GM10248 (cell line): ENCODE results near the gene LOXL4.
A peak's percentile ranks its signal among the peaks of the same experiment; 100 is the strongest.

ENCODE experiments used
- CTCF ChIA-PET: fragments of 300-600 bp; sonication (Branson Sonifier 250); formaldehyde crosslinking; extraction: SDS; loops from one replicate; lab custom pipeline; 2021; ENCODE audit warnings: antibody characterized with exemption; lab: Yijun Ruan, JAX
- POLR2A ChIA-PET: fragments of 350-650 bp; sonication (Branson Sonifier 250); formaldehyde crosslinking; extraction: SDS; loops from one replicate; lab custom pipeline; 2020; ENCODE audit warnings: antibody characterized with exemption; lab: Yijun Ruan, JAX
- DNase-seq: peaks from one replicate; pipeline ENCODE4 v3.0.0; 2012; ENCODE audit errors: extremely low spot score
- TF ChIP-seq, protein P1 (sequence below): IDR thresholded peaks from 2 replicates; pipeline ENCODE4 v1.5.1; 2012; ENCODE audit warnings: mild to moderate bottlenecking, low read depth; ENCODE audit errors: extremely low read depth, missing control alignments, control extremely low read depth

Gene LOXL4

DNA sequence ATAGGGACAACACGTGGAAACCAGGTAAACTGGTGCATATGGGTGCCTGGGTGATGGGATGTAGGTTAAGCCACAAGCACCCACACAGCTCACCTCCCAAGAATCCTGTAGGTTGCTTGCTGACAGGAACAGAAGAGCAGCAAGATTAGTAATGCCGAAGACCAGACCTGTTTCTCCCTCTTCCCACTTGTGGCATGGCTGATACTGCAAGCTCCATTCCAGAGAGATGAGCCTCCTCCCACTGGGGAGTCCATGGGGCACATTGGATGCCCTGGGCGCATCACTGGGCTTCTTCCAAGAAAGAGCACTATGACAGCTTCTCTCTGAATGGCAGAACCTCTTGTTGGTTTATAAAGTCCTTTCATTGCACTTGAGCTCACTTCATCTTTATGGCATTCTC is 44.4 kb upstream of the LOXL4 start:
- POLR2A ChIA-PET, result no interaction called here
- no peak for DNase-seq
- CTCF ChIA-PET, result interaction anchor here (0.8 to 1.2 kb wide), 3 partner anchors 9 to 142 kb away, joined by 3 to 4 read pairs (median 3); no protein-coding TSS in a partner anchor
- TF ChIP-seq, protein P1, sequence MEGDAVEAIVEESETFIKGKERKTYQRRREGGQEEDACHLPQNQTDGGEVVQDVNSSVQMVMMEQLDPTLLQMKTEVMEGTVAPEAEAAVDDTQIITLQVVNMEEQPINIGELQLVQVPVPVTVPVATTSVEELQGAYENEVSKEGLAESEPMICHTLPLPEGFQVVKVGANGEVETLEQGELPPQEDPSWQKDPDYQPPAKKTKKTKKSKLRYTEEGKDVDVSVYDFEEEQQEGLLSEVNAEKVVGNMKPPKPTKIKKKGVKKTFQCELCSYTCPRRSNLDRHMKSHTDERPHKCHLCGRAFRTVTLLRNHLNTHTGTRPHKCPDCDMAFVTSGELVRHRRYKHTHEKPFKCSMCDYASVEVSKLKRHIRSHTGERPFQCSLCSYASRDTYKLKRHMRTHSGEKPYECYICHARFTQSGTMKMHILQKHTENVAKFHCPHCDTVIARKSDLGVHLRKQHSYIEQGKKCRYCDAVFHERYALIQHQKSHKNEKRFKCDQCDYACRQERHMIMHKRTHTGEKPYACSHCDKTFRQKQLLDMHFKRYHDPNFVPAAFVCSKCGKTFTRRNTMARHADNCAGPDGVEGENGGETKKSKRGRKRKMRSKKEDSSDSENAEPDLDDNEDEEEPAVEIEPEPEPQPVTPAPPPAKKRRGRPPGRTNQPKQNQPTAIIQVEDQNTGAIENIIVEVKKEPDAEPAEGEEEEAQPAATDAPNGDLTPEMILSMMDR, result no peak

DNA sequence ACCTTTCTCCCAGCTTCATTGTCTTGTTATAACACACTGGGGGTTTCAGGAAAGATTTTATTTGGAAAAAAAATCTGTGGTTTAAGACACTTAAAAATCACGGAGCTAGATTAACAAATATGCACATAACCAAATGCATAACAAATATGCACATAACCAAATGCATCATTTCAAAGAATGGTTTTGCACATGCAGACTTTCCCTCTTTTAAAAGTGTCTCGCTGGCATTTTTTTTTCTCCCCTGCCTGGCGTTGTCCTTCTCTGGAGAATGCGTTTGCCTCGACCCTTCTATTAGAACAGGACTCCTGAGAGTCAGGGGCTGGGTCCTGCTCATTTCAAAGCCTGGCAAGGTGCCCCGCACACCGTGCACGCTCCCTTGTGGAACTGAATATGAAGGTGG is 42.7 kb upstream of the LOXL4 start:
- TF ChIP-seq, protein P1, result no peak
- POLR2A ChIA-PET, result no interaction called here
- CTCF ChIA-PET, result interaction anchor here (1.4 to 3.7 kb wide), 4 partner anchors 14 to 140 kb away, joined by 3 to 31 read pairs (median 5); no protein-coding TSS in a partner anchor
- no peak for DNase-seq

DNA sequence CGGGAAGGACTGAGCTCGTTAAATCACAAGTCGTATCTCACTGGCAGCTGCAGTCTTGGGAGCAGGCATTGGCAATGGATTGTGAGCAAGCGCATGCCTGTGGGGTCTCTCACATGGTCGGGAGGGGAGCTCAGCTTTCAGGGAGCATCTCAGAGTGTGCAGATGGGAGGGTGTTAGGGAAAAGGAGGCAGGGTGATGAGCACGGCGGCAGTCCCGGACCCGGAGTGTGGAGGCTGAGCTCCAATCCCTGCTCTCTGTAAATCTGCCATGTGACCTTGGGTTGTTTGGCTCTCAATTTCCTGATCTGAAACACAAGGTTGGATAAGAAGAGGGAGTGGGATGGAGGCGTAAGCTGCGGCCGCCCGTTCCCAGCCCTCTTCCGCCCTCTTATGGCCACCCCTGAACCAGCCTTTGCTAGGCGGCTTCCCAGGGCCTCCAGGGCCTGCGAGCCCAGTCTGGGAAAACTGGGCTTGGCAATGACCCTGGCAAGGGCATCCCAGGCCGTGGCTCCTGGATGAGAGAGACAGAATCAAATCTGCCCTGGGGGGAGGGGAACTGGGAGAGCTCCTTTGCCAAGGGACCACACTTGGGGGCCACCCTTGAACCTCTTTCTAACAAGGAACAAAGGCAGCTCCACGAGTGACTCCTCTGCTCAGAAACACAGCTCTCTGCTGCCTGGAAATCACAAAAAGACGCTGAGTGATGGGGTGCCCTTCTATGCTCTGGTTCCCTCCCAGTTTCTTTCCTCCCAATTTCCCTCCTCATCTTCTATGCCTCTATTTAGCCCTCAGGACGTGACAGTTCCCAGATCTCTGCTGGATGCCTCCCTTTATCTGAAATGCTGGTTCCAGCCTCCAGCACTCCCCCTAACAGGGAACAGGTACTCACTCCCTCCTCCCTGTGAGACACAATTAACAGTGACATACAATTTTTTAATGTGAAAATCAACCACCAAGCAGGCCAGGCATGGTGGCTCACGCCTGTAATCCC is 41.7 kb upstream of the LOXL4 start:
- ChIA-PET CTCF (interaction anchor here (0.9 to 3.7 kb wide), 21 partner anchors 8 to 1298 kb away, joined by 3 to 31 read pairs (median 4); no protein-coding TSS in a partner anchor), POLR2A (no interaction called here)
- DNase-seq, result peak; percentile 66
- TF ChIP-seq, protein P1, result peak; percentile 73

DNA sequence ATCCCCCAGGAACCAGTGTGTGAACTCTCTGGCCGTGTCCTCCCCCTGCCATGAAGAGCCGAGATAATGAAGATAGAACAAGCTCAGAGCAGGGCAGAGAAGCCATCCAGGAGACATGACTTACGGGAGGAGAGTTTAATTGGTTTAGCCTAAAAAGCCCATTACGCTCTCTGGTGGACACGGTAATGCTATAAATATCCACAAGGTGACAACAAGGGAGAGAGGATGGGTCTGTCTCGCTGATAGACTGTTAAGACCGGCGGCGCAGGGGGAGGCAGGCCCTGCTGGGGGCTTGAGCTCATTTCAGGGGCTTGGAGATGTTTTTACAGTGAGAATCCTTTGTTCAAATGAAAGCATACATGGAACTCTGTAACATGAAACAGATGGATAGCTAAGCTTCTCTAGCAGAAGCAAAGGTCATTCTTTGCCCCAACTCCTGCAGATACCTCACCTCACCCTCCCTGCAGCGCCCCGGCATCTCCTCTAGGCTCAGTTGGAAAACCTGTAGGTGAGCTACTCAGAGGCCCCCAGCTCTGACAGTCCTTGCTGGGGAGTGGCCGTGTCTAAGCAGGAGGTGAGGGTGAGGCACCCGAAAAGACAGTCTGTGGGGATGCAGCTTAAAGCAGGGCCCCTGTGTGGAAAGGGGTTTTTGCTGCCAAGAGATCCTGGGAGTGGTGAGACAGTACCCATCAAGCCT is 40.8 kb upstream of the LOXL4 start:
- CTCF ChIA-PET, result interaction anchor here (0.9 to 3.7 kb wide), 19 partner anchors 9 to 1299 kb away, joined by 3 to 31 read pairs (median 4); no protein-coding TSS in a partner anchor
- POLR2A ChIA-PET, result no interaction called here
- DNase-seq, result no peak

DNA sequence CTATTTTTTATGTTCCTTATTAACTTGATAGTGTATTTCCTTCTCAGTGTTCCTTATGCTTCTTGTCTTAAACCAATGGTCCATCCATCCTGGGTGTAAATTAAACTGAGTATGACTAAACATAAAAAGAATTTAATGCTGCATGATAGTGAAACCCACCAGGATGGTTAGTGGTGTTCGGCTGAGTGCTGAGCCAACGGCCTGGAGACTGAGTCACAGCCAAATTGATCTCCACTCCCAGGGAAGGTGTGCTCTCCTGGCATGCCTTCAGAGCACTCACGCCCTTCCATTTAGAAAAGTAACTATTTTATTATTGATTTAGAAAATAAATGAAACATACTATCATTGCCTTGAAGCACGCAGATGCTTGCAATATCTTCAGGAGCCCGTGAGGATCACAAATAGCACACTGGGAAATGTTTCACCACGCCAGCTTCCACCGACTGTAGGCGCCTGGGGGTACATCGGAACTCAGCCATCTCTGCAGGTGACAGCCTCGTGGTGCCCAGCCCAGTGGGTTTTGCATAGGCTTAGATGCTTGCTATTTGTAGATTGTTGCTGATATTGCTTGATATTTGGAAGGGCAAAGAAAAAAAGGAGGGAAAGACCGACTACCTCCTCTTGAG is 40.0 kb upstream of the LOXL4 start:
- DNase-seq, result no peak
- CTCF ChIA-PET, result interaction anchor here (1.3 to 3.7 kb wide), 8 partner anchors 10 to 137 kb away, joined by 3 to 31 read pairs (median 8); no protein-coding TSS in a partner anchor

More for the DNA sequence above, 40.8 kb upstream of the LOXL4 start:
- TF ChIP-seq, protein P1, result no peak

More for the DNA sequence above, 40.0 kb upstream of the LOXL4 start:
- TF ChIP-seq, protein P1, result no peak
- POLR2A ChIA-PET, result no interaction called here
